Esophagus (tissue), 2 donors: ENCODE data around the gene SMIM44. TPM values are rescaled to one million over a fixed set of nuclear protein-coding genes. Genes with fewer than 3 reads are reported as not detected.
A peak's percentile ranks its signal among the peaks of the same experiment; 100 is the strongest.

Source experiments
- H3K27ac ChIP-seq, 2 donors: one replicate each; pipeline ENCODE4 v1.5.1; 2013; ENCODE audit warnings: low read depth in 2 of 2, mild to moderate bottlenecking in 2 of 2, inconsistent platforms in 1 of 2, low read length in 1 of 2, moderate library complexity in 1 of 2
- H3K27me3 ChIP-seq, 2 donors: one replicate each; pipeline ENCODE4 v1.6.1; 2013; ENCODE audit warnings: low read length in 2 of 2, control low read depth in 1 of 2, mild to moderate bottlenecking in 1 of 2; ENCODE audit not compliant: insufficient read depth in 2 of 2, control insufficient read depth in 1 of 2
- H3K36me3 ChIP-seq, 2 donors: one replicate each; pipeline ENCODE4 v1.6.1; 2013; ENCODE audit warnings: low read length in 1 of 2; ENCODE audit not compliant: control insufficient read depth in 2 of 2, insufficient read depth in 2 of 2
- H3K4me1 ChIP-seq, 2 donors: one replicate each; pipeline ENCODE4 v1.6.1; 2013; ENCODE audit warnings: low read length in 1 of 2; ENCODE audit not compliant: control insufficient read depth in 2 of 2, insufficient read depth in 2 of 2
- H3K4me3 ChIP-seq, 2 donors: one replicate each; pipeline ENCODE4 v1.5.1; 2013; ENCODE audit warnings: low read length in 2 of 2, mild to moderate bottlenecking in 2 of 2, low read depth in 1 of 2, moderate library complexity in 1 of 2
- H3K9me3 ChIP-seq, 2 donors: one replicate each; pipeline ENCODE4 v1.6.1; 2013; ENCODE audit warnings: mild to moderate bottlenecking in 2 of 2, low read depth in 1 of 2, low read length in 1 of 2, moderate library complexity in 1 of 2; ENCODE audit not compliant: control insufficient read depth in 2 of 2, insufficient read depth in 1 of 2
- WGBS, 2 donors: extraction: QIAGEN DNeasy Blood & Tissue Kit; methylation state at CpG; one replicate each; pipeline ENCODE4 v1.1.7; 2013; 5-methylcytosine and 5-hydroxymethylcytosine counted together
- polyA plus RNA-seq, 2 donors: library from polyadenylated mRNA; stranded (reverse); fragments of 200-250 nt; gene quantifications; one replicate each; pipeline ENCODE4 v1.2.3, GENCODE V29; 2013
- donor health status: healthy with polysubstance abuse.
- donor health status: Bipolar disorder and iron deficiency.

The SMIM44 gene
- polyA plus RNA-seq, 2 donors = not detected

DNA sequence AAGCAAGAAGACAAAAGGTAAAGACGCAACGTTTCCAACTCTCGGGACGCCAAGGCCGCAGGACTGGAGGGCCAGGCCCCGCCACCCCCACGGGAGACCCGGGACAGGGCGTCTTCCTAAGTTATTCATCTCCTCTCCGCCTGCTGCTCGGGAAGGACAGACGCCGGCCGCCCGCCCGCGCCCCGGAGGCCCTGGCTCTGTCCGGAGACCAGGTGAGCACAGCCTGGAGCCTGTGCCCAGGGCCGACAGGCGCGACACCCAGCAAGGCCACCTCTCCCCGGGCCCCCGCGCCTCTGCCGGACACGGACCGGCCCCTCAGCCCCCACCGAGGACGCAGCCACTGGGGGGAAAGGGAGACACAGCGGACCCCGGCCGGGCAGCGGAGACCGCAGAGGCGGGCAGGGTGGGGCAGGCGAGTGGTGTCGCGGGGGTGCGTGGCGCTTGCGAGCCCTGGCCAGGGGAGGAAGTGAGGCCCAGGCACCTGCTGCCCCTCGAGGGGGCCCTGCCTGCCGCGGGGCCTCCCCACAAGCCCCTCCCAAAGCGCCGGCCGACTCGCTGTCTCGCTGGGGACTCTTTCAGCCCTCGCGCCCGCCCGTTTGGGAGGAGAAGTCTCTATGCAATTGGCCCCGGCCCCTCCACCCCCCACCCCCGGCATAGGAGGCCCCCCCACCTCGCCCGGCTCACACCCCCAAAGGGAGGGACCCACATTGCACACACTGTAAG lies 20.1 kb downstream of the SMIM44 start:
- peaks cover 4 to 6% of the 10 kb centered on the region in 2 donors for H3K4me1 ChIP-seq
- H3K9me3 ChIP-seq = no peaks in the 10 kb centered on the region
- H3K27me3 ChIP-seq = no peaks in the 10 kb centered on the region
- H3K4me3 ChIP-seq = no peak overlapping the region
- no peak overlapping the region for H3K27ac ChIP-seq
- peaks cover 0 to 19% of the 10 kb centered on the region in 2 donors for H3K36me3 ChIP-seq
- 78 to 83% methylated on average over 38 to 58 of the region's 58 CpGs for WGBS, 2 donors

DNA sequence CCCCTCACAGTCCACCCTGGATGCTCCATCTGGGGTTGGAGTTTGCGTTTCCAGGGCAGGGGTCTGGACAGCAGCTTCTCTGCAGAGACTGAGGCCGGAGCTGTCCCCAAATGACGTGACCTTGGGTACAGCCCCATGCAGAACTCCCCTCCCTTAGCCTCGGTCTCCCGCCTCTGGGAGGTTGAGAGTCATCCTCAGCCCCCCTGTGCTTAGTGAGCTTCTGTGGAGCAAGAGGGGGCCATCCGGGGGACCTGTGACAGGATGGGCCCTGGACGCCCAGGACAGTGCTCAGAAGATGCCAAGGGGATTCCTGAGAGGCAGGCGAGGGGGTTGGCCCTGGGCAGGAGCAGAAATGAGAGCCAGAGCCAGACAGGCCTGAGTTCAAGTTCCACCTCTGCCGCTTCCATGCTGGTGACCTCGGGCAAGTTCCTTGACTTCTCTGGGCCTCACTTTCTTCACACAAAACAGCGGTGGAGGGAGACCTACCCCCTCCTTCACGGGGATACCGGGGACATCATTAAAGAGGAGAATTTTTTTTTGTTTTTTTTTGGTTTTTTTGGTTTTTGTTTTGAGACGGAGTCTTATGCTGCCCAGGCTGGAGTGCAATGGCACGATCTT lies 23.2 kb downstream of the SMIM44 start:
- no peaks in the 10 kb centered on the region for H3K27me3 ChIP-seq

DNA sequence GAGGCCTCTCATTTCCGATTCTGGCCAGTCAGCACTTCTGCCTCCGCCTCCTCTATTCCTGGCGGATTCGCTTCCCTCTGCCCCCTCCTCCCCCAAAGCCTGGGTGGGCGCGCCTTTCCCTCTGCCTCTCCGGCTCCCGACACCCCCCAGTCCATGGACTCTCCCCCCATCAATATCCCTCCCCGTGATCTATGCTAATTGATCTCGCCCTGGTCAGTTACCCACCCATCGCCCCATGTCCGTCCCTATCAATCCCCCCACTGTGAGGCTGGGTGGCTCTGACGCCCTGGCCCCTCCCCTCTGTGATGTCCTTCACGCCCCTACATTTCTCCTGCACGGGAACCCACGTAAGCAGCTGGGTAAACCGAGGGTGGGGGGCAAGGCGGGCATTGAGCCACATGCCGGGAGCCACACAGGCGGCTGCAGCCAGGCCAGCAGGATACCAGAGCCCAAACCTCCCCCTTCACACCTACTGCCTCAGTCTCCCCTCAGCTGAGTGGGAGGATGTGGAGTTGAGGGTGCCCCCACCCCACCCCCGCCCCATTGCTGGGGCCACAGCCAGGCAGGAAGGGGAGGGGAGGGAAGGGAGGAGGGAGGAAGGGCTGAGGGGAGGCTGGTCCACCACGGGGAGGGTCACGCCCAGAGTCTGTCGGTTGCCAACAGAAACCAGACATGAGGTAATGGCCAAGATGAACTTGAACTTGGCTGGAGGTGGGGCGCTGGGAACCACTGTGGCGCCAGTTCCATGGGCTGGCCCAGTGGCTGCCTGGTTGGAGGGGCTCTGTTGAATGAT lies 24.0 kb downstream of the SMIM44 start:
- Histone ChIP-seq H3K4me1 (peaks cover 4 to 6% of the 10 kb centered on the region in 2 donors), H3K4me3 (no peak overlapping the region), H3K27me3 (no peaks in the 10 kb centered on the region), H3K27ac (peak overlapping the region; percentile 36 to 79), H3K9me3 (no peaks in the 10 kb centered on the region), H3K36me3 (peaks cover 0 to 46% of the 10 kb centered on the region in 2 donors)
- 45 to 50% methylated on average over 25 to 26 of the region's 26 CpGs for WGBS, 2 donors

More for the DNA sequence above, 23.2 kb downstream of the SMIM44 start:
- peaks cover 4 to 6% of the 10 kb centered on the region in 2 donors for H3K4me1 ChIP-seq
- peaks cover 0 to 40% of the 10 kb centered on the region in 2 donors for H3K36me3 ChIP-seq
- WGBS, 2 donors = 82% methylated on average over 15 of the region's 15 CpGs
- peak overlapping the region; percentile 36 to 79 for H3K27ac ChIP-seq
- no peaks in the 10 kb centered on the region for H3K9me3 ChIP-seq
- no peak overlapping the region for H3K4me3 ChIP-seq

DNA sequence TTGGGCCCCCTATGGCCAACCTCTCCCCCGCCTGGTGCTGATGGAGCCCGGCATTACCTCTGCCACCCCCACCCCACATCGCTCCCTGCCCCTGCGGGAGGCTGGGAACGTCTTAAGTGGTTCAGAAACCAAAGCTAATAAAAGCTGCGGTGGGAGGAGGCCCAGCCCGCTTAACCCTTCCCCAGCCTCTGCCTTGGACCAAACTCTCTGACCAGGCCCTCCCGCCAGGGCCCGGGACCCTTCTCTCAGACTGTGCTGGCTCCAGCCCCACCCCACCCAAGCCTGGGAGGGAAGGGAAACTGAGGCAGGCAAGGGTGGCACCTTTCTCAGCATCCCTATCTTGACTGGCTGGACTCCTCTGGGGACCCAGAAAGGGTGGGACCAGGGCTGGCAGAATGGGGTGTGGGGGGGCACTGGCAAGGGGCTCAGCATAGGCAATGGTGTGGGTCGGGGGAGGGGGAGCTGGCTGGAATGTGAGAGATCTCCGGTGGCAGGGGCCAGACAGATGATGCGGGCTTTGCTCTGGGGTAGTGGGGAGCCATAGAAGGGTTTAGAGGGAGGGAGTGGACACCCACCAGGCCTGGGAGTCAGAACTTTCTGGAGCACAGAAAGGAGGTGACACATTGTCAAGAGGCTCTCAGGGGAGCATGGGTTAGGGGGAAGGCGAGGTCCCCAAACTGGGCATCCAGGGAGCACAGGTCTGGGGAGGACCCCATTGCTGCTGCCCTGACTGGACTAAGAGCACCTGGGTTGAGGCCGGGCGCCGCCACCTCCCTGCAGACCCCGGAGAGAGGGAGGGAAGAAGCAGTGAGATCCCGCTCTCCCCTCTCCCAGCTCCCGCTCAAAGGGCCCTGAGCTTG lies 24.8 kb downstream of the SMIM44 start:
- no peaks in the 10 kb centered on the region for H3K27me3 ChIP-seq
- H3K27ac ChIP-seq = peak overlapping the region; percentile 36 to 79
- WGBS, 2 donors = 62 to 66% methylated on average over 16 to 19 of the region's 19 CpGs
- no peak overlapping the region for H3K4me3 ChIP-seq
- peaks cover 4 to 6% of the 10 kb centered on the region in 2 donors for H3K4me1 ChIP-seq
- H3K36me3 ChIP-seq = peaks cover 0 to 49% of the 10 kb centered on the region in 2 donors
- H3K9me3 ChIP-seq = no peaks in the 10 kb centered on the region

DNA sequence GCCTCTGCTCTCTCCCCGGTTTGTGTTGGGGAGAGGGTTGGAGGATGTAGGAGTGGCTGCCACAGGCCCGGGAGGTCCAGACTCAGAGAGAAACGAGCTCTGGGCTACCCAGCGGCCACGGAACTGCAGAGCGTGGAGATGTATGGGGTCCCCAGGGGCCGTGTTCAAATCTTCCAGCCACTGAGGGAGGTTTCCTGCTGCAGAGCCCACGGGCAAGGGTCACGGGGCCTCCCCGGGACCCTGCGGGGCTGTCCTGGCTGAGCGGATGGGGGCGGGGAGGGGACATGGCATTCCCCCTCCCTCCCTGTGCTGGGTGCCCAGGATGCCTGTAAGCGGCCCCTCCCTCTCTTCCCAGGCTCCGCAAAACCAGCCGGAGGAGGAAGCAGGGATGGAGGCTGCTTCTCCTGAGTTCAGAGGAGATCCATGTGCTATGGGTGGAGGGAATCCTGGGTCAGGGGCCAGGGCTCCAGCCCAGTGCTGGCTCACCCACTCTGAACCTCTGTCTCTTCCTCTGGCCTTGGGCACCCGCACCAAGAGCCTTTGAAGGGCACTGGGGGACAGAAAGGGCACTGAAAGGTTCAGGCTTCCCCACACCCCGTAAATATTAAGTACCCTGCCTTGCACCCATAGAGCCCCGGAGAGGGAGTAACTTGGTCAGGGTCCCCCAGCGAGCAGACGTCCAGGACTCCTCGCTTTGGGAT lies 25.6 kb downstream of the SMIM44 start:
- WGBS, 2 donors = 59 to 68% methylated on average over 22 of the region's 22 CpGs
- H3K9me3 ChIP-seq = no peaks in the 10 kb centered on the region
- H3K36me3 ChIP-seq = peaks cover 2 to 57% of the 10 kb centered on the region in 2 donors
- H3K4me3 ChIP-seq = no peak overlapping the region
- H3K27me3 ChIP-seq = no peaks in the 10 kb centered on the region
- H3K27ac ChIP-seq = peak overlapping the region; percentile 35 to 36
- peaks cover 4 to 6% of the 10 kb centered on the region in 2 donors for H3K4me1 ChIP-seq

DNA sequence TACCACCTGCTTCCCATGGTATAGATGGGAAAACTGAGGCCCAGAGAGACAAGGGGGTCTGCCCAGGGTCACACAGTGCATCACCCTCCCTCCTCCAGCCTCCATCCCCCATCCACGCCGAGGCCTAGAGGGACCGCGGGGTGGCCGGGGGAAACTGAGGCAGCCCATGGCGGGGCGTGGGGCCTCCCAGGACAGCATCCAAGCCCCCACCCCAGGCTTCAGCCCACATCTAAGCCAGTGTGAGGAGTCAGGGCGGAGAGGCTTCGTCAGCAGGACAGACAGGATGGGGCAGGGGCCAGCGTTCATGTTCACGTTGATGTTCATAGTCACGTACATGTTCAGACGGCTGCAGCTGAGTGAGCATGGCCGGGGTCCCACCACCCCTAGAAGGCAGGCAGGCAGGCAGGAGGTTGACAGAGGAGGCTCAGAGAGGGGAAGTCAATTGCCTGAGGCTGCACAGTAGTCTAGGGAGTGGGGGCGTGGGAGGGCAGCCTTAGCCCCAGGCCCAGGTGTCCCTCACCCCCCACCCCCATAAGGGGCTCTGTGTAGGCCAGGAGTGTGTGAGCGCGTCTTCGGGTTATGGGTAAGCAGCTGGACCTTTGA lies 26.2 kb downstream of the SMIM44 start:
- Histone ChIP-seq H3K27me3 (no peaks in the 10 kb centered on the region), H3K4me1 (peaks cover 4 to 6% of the 10 kb centered on the region in 2 donors), H3K9me3 (no peaks in the 10 kb centered on the region), H3K27ac (peak overlapping the region in 1 of 2 donors; percentile 35), H3K36me3 (peaks cover 5 to 62% of the 10 kb centered on the region in 2 donors), H3K4me3 (no peak overlapping the region)
- 76 to 78% methylated on average over 18 of the region's 18 CpGs for WGBS, 2 donors

DNA sequence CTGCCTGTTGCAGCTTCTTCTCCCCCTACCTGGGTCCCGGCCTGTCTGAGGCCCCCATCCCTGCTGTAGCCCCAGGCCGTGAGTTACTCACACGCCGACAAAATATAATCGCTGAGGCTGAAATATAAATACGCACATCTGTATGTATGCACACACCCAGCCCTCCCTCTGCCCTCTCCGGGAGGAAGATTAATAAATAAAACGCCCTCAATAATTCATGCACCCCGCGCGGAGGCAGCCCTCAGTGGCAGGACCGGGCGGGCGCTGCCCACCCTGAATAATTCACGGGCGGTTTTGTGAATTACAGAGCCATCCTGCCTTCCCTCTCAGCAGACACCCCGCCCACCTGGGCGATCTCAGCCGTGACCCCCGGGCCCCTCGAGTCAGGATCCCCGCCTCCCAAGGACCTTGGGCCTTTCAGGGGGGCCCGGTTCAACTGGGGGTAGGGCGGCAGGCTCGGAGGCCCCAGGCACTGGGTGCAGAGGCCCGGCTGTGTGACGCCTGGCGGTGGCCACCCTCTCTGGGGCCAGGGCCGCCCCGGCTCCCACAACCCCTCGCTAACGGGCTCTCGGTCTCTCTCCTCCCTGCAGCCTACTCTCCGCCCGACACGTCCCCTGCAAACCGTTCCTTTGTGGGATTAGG lies 27.2 kb downstream of the SMIM44 start:
- peaks cover 4 to 6% of the 10 kb centered on the region in 2 donors for H3K4me1 ChIP-seq
- H3K4me3 ChIP-seq = no peak overlapping the region
- no peaks in the 10 kb centered on the region for H3K9me3 ChIP-seq
- no peaks in the 10 kb centered on the region for H3K27me3 ChIP-seq
- peaks cover 5 to 62% of the 10 kb centered on the region in 2 donors for H3K36me3 ChIP-seq
- WGBS, 2 donors = 78 to 79% methylated on average over 34 to 37 of the region's 37 CpGs
- H3K27ac ChIP-seq = peak overlapping the region in 1 of 2 donors; percentile 18

DNA sequence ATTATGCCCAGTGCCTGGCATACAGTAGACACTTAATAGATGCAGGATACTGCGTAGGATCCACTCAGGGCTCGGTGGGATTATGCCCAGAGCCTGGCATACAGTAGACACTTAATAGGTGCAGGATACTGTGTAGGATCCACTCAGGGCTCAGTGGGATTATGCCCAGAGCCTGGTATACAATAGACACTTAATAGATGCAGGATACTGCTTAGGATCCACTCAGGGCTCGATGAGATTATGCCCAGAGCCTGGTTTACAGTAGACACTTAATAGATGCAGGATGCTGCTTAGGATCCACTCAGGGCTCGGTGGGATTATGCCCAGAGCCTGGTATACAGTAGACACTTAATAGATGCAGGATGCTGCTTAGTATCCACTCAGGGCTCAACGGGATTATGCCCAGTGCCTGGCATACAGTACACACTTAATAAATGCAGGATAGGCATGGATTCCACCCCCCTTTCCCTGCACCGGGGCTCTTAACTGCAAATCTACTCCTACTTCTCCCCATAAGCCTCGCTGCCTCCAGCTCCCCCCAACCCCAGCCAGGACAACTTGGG lies 27.8 kb downstream of the SMIM44 start:
- no peaks in the 10 kb centered on the region for H3K27me3 ChIP-seq
- WGBS, 2 donors = 76 to 81% methylated on average over 7 of the region's 7 CpGs
- no peak overlapping the region for H3K27ac ChIP-seq

More for the DNA sequence above, 27.8 kb downstream of the SMIM44 start:
- Histone ChIP-seq H3K9me3 (no peaks in the 10 kb centered on the region), H3K36me3 (peaks cover 5 to 64% of the 10 kb centered on the region in 2 donors), H3K4me3 (no peak overlapping the region), H3K4me1 (peaks cover 4 to 6% of the 10 kb centered on the region in 2 donors)
